Activated CD4-positive, CD25-positive, alpha-beta regulatory T cell (primary cell): ENCODE measurements around the gene GCNT4.
A peak's percentile ranks its signal among the peaks of the same experiment; 100 is the strongest.

Source experiments
- DNase-seq, 4 experiments: peaks; one replicate each; lab custom pipeline; 2025; lab: John Stamatoyannopoulos, UW

Gene GCNT4

DNA sequence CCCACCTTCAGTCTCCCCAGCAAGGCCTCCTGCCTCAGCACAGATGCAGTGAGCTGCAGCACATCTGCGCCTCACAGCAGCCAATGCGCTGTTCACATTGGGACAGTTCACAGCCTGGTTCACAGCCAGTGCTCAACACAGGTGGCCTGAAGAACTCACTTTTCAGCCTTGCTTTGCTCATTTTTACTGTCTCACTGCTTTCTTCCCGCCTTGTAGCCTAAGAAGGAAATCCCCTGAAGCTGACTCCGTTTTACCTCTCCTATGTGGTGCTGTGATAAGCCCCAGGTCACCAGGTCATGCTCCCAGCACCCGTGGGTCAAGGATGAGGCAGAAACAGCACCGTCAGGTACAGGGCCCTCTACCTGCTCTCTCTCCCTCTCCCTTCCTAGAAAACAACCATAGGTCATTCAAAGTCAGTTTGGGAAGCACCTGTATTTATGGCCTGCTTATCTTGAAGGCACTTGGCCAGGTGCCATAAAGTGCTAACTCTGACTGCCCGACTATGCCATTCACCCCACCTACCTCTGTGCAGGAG lies 1.1 kb downstream of the GCNT4 start:
- peak in 2 of 4 experiments; percentile 11 to 12 for DNase-seq

DNA sequence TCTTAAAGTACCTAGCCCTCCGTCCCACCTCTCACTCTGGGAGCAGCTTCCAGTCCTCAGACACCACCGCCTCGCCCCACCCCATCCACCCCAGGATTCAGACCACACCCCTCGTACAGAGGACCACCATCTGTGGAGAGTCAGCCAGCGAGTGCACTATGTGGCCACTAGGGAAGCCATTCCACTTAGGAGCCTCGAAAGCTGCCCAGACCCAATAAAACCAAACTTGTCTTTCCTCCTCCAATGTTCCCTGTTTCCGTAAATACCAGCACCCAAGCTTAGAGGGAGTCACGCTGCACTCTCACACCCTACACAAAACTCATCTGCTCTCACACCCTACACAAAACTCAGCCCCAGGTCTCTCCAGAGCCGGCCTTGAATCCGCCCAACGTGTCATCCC lies 1.9 kb downstream of the GCNT4 start:
- DNase-seq, result peak in 1 of 4 experiments; percentile 6

DNA sequence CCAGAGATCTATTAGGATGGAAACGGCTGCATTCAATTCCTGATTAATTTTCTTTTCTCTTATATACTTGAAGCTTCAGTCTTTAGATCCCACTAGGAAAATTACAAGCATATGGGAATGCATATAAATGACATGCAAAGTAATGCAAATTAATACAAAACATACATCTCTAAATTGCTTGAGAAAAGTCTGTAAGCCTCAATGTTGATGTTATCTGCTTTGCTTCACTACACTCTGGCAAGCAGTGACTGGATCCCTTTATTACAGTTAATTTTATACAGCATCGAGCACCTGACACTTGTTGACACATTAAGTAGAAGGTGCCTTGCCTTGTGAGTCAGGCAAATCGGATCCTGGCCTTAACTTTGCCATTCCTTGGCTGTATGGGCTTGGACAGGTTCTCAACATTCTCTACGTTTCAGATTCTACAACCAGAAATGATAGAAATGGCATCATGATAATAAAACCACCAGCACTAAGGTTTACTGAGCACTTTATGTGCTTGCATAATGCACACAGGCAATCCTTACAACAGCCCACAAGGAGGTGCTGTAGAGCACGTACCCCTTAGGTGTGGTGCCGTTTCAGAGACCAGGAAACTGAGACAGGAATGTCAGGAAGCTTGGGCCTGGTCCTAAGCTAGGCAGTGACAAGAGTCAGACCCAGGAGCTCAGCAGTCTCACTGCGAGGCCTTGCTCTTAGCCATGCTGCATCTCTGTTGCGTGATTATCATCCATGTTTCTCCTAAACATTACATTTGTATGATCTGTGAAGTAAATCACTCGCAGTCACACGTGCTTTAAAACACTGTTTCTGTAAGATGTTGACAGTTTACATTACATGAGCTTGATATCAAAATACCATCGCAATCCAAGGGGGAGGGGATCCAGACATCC lies 2.7 kb downstream of the GCNT4 start:
- DNase-seq, result peak; percentile 18 to 39 (median 34)

DNA sequence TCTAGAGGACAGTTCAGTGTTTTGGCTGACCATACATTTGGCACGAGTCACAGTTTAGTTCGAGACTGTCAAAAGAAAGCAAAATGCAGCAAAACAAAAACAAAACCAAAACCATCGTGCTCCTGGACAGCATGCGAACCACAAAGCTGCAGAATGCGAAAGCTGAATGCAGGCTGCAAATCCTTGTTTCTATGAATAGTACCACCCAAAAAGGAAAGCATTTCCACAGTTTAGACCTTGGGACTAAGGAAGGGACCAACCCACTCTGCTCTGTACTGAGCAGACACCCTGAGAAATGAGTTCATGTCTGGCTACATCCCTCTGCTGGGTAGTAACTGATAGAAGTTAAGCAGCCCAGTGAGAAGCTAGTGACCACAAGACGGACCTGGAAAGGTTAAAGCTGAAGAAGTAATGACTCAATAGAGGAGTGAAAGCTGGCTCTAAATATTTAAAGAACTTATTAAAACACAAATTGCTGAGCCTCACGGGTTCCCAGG lies 3.9 kb downstream of the GCNT4 start:
- no peak for DNase-seq

DNA sequence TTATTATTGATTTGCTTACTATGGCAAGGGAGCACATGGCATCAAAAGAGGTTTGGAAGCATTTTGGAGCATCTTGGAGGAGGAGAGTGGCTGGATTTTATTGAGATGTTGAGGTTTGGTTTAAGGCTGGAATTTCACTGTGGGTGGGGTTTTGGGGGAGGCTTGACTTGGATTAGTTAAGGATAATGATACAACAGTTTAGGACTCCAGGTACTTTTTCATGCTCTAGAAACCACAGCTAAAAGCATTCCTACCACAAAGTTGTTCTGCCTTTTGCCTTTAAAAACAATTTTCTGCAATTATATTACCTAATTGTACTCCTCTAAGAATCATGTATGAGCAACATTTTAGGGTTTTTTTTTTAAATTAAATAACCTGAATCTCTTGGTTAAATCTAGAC lies 5.0 kb downstream of the GCNT4 start:
- no peak for DNase-seq

DNA sequence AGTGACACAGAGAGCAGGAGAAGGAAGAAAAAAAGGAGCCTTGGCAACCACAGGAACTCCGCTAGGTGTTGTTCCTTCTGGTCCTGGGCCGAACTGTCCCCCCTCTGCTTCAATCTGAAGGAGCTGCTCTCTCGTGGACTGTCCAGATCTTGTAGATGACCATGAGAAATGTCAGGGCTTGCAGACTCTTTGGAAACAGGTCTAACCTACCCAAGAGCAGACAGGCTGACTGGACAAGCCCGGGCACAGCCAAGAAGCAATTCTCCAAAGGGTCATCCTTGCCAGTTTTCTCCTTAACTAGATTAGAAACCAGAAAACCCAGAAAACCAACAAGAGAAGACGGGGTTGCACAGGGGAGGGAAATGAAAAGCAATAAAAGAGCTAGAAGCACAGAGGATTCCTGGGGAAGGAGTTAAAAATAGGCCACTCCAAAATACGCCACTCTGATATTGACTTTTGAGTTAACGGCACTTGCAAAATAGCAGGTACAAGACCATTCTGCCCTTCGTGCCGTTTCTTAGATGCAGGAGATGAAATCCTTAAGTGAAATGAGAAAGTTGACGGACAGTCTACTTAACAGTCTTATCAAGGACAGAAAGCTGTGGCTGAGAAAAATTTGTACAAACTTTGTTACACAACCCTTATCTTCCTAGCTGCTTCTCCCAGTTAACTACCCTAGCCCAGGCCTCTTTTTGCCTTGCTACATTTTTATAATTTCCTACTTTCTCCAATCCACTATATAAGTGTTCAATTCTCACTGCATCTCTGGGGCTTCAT lies 5.8 kb downstream of the GCNT4 start:
- no peak for DNase-seq

DNA sequence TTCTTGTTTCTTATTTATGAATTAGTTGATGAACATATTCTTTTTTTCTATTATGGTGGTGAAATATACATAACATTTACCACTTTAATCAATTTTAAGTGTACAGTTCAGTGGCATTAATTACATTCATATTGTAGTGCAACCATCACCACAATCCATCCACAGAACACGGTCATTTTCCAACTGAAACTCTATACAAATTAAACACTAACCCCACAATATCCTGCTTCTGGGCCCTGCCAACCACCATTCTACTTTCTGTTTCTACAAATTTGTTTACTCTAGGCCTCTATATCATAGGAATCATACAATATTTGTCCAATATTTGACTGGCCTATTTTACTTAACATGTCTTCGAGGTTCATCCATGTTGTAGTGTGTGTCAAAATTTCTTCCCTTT lies 7.3 kb downstream of the GCNT4 start:
- DNase-seq, result no peak

DNA sequence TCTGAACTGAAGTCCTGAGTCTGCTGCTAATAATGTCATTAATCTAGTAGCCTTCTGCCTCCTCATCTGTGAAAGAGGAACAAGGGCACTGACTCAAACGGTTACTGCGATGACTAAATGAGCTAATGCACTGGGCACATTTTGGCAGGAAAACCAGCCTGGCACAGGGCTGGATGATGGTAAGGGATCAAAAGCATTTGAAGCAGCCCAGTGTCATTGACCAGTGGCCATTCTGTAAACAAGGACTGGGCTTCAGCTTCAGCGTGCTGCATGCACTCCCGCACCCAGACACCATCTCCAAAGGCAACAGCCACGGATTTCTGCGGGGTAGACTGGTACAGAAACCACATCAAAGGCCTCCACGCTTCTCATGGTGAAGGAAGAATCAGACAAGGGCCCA lies 8.0 kb downstream of the GCNT4 start:
- DNase-seq, result no peak

DNA sequence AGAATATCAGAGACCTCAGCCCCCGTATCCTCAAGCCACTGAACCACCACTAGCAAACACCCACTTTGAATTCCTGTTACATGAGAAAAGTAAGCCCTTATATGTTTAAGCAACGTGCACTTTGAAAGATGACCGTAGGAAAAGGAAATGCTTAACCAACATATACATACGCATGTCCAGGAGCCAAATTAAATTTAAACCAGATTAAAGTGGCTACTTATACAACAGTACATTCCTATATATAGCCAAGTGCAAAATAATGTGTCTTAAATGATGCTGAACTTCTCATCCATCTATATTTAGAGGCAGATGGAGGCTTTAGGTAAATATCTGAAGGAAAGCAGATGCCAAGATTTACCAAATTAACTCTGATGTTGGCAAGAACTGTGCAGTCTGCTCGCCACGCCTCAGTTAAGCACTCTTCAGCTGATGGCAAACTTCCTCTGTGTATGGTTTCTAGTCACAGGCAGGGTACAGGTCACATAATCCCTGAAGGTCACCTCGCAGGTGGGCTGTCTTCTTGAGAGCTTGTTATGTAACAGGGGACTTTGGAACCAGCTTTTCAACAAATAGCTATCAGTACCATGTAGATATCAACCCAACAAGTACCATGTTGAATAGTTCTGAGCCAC lies 8.6 kb downstream of the GCNT4 start:
- DNase-seq, result no peak

DNA sequence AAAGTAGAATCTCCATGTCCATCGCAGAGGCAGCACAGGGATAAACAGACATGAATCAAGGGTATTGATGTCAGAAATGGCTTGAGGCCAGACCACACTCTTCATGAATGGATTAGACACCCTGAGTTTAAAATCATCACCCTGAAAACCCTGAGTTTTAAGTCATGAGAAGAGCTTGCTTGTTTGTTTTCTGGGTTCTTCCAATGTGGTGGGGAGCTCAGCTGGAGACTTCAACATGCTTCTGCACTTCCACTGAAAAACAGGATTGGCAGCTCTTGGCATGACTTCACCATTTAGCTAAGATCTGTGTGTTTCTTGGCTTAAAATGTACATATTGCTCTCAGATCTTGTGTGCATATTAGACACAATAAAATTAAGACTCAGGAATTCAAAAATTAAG lies 9.8 kb downstream of the GCNT4 start:
- DNase-seq, result no peak

DNA sequence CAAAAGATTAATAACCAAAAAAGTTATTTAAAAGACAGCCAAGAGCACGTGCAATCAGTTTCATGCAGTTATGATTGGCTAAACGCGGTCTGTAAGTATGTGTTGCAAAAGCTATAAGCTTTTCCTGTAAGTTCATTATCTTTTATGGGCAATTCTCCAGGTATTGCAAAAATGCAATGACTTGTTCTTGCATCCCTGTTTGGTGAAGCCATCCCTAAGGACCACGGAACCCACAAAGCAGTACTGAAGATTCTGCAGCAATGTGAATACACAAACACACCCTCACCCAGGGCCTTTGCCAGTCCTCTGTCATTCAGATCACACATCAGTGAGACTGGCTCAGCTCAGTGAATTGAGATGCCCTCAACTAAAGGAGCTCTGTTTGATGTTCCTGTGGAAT lies 11.4 kb downstream of the GCNT4 start:
- DNase-seq, result no peak

DNA sequence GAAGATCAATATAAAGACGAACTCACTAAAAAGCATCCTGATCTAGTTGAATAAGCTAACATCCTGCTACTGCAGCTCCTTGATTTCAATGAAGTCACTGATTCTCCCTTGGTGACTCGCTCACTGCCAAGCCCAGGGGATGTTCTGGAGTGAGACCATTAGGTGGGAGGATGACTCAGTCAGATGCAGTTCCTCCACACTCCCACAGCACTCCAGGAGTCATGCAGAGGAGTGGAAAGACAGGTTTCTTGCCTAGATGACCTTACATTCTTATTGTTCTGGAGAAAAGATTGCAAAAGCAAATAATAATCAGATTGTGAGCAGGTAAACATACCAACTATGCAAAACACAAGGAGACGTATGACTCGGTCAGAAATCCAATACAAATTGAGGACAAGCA lies 15.3 kb downstream of the GCNT4 start:
- no peak for DNase-seq

DNA sequence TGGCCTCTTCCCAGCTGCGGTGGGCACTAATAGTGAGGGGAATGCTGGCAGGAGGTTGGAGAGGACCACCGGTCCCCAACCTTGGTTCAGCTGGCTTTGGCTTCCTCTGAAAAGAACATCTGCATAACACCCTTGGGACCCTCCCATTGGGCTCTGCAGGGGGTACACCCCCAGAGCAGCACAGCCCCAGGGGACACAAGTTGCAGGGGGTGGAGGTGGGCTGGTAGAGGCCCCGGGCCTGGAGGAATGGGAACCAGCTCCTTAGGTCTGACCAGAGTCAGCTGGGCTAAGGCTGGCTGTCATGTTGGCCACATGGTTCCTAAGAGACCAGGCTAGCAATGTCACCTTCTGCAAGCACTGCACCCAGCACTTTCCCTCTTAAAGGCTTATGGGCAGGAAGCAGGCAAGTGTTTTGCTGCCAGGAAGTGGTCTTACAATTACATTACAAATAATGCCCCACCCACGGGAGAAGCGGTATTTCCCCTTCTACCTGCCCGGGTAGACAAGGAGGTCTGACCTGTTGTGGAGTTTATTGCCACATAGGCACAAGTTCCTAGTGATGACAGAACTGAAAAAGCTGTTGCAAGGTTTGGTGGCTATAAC lies 18.1 kb downstream of the GCNT4 start:
- peak in 2 of 4 experiments; percentile 28 to 40 for DNase-seq

DNA sequence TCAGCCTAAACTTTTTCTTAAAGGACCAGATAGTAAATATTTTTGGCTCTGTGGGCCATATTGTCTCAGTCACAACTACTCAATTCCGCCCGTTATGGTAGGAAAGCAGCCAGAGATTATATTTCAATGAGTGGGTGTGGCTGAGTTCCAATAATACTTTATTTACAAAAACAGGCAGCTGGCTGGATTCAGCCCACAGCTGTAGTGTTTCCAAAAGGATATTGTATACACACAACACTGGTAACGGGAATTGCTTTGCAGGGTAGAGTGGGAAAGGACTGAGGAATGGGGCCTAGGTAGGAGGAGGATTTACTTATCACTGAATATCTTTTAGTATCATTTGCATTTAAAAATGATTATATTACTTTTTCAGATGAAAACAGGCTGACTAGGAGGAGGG lies 21.0 kb downstream of the GCNT4 start:
- no peak for DNase-seq

DNA sequence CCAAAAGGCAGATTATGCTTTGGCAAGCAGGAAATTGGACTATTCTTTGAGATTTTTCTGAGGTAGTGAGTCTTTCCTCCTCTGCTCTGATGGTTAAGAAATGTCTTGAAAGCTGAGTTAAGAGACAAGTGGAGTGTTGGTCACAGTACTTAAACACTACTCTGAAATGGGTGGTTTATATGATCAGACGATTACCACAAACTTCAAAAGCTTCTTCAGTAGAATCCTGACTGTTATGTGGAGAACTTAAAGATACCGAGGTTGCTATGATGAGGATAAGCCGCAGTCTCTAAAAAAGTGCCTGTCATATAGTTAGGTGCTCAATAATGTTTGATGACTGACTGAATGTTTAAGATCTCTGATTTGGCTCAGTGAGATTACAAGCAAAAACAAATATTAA lies 24.3 kb downstream of the GCNT4 start:
- no peak for DNase-seq

DNA sequence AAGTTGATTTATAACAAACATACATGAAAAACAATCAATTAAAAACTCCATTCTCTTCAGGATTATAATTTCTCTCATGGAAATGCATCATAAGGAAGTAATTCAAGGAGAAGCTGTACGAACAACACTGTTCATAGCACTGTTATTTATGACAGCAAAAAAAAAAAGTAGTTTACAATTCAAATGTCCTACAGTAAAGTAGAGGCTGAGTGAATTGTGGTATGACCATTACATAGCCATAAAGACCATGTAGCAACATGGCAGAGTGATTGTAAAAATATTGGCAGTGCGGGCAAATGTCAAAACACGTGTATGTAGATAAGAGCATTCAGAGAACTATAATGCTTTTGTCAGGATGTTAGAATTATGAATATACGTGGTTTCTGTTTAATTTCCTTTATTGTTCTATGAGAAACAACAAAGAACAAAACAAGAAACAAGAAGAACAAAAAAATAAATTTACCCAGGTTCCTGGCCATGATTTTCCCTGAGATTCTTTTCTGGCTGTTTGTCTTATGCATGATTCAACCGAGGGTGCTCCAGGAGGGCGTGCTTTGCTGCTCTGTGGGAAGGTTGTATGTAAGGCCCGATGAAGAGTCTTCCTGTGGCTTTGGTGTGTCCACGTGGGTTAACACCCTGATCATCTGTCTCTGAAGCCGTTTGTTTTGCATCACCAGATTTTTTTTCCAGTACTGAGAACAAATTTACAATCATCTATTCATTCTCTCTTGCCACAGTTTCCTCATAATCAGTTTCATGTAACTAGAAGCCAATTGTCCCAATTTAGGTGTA lies 28.8 kb downstream of the GCNT4 start:
- DNase-seq, result no peak

DNA sequence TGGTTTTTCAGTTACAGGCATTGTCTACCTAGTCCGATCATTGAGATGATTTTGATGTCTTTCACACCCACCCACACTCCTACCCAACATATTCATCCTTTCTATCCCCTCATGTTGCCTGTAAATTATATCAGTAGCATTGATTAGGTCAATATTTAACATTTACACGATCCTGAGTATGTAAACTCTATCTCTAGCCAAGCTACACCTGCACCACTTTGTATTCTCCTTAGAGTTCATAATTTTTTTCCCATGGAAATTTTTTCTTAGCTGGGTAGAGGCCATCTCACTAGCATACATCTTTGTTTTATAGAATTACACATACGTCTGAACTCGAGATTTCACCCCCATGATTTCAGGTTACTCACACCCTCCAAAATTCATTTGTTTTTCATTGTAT lies 30.6 kb downstream of the GCNT4 start:
- DNase-seq, result no peak

DNA sequence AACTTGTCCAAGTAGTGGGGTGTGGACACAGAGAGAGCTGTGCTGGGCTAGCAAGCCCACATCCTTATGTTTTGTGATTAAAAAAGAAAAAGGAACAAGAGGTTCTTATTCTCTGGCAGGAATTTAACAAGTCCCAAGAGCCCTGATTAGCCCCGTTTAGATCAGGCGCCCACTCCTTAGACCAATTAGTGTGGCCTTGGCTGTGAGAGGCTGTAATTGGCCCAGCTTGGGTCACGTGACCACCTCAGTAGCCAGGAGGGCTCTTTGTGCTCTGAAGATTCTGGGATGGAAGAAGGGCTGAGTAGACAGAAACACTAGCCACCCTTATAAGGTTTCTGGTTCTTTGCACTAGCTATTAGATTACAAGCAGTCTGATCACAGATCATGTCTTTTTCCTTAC lies 31.1 kb downstream of the GCNT4 start:
- DNase-seq, result no peak

DNA sequence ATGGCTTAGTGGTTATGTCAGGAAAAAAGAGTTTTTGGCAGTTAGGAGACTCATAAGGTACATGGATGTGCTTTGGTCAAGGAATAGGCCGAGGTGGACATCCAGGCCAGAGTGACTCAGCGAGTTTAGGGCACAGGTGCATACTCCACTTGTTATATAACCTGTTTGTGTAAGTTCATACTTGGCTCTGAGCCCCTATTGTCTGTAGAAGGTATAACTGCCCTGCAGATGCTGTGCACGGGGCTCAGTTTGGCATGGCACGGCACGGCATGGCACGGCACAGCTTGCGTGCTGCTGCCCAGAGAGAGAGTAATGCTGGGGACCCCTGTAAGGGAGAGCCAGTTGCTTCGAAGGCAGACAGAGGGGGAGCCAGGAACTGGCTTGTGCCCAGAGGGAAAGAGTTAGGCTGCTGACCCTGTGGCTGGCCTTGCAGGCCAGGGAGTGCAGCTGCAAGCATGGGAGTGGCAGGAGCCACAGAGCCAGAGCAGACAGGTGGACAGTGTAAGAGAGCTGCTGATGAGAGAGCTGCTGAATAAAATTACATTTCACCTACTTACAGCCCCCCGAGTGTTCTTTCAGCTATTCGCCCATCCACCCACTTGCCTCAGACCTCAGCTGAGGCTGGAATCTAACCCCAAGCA lies 32.2 kb downstream of the GCNT4 start:
- DNase-seq, result no peak

DNA sequence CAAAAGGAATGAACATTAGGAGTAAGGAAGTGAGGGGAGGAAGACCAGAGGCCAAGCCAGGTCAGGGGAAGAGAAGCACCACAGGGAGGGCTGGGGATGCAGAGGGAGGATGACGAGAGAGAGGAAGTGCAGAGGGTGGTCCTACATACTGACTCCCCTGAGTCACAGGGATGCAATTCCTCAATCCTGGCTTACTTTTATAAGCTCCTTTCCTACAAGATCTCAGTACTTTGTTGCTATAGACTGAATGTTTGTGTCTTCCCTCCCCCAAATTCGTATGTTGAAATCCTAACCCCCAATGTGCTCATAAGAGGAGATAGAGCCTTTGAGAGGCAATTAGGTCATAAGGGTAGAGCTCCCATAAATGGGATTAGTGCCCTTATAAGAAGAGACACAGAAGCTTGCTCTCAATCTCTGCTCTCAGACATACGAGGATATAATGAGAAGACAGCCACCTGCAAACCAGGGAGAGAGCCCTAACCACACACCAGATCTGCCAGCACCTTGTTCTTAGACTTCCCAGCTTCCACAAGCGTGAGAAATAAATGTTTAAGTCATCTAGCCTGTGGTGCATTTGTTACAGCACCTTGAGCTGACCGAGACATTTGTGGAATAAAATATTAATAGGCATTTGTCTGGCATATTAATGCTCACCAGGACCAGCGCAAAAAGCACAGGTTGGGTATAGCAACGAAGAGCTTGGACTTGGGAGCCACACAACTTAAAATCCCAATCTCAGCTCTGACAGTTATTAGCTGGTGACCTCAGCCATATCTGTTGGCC lies 33.4 kb downstream of the GCNT4 start:
- DNase-seq, result no peak
